Adrenal gland (tissue), 5 donors: ENCODE data around the gene AGK.

Source experiments
- CTCF ChIP-seq, 6 experiments: fragments of 450-650 bp in 4 of 6; fragments of 200-600 bp in 2 of 6; sonication (generic) in 1 of 6; IDR thresholded peaks; 1 replicate in 5 of 6; 2 replicates in 1 of 6; pipeline versions ENCODE4 v1.5.1 to v1.8.0; 2016 to 2021; ENCODE audit warnings: antibody characterized with exemption in 6 of 6, mild to moderate bottlenecking in 2 of 6, moderate library complexity in 1 of 6
- POLR2A ChIP-seq, 2 donors: fragments of 450-650 bp; IDR thresholded peaks; one replicate each; pipeline ENCODE4 v1.6.1; 2017; ENCODE audit warnings: antibody characterized with exemption in 2 of 2, mild to moderate bottlenecking in 2 of 2, moderate library complexity in 1 of 2
- donor health status: DM: no; HTN: no; CAD: no.

DNA sequence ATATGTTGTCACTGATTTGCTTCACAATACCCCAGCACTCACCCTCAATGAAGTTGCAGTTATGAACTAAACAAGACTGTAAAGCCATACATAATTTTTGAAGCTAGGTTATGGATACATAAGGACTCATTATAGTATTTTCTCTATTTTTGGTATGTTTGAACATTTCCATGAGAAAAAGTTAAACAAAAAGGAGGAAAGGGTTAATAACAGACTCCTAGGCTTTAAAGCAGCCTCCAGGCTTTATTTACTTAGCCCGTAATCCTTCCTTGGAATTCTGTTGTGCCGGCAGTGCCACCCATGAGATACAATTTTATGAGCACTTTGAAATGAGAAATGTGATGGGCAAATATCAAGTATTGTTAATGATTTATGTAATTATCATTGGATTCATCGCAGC is 152.9 kb downstream of the AGK start:
- no peak for TF ChIP-seq CTCF (IDR thresholded peaks at IDR 0.05)
- TF ChIP-seq POLR2A (IDR thresholded peaks at IDR 0.05) = no peak
